Epithelial cell of proximal tubule (primary cell): ENCODE data around the gene PPCS. TPM values are rescaled to one million over a fixed set of nuclear protein-coding genes. Genes with fewer than 3 reads are reported as not detected.
A peak's percentile ranks its signal among the peaks of the same experiment; 100 is the strongest.

Source experiments
- DNase-seq: peaks from one replicate; pipeline ENCODE4 v3.0.0-alpha.2; 2011; ENCODE audit warnings: low read depth
- H3K4me3 ChIP-seq: 2 replicates; pipeline ENCODE4 v1.5.1; 2011; ENCODE audit warnings: low read depth, mild to moderate bottlenecking, low read length
- CTCF ChIP-seq: conservative IDR thresholded peaks from 2 replicates; pipeline ENCODE4 v1.5.1; 2012; ENCODE audit warnings: low read depth, mild to moderate bottlenecking, low read length
- total RNA-seq: library from RNA; depleted of rRNA; stranded (reverse); fragments of >200 nt; gene quantifications from 2 replicates; pipeline ENCODE4 v1.2.3, GENCODE V29; 2015

Gene PPCS
- 75.5 and 80.5 TPM in 2 replicates for total RNA-seq

GRCh38 chr1:42456010-42456753 is at the start of gene PPCS, which contains the start of gene ZMYND12:
Gene PPCS, plus strand, starts transcription at chr1:42456543. Its CDS starts 23 bp downstream, at chr1:42456566.
Gene ZMYND12, minus strand, starts transcription at chr1:42456022. Its CDS starts 25 bp downstream, at chr1:42455997.
- no peak for TF ChIP-seq CTCF
- DNase-seq: peak; percentile 66

GRCh38 chr1:42414551-42415496 is 41.5 kb upstream of the PPCS start:
- no peak for TF ChIP-seq CTCF
- no peak for DNase-seq
- H3K4me3 ChIP-seq: no peak overlapping the region

More at GRCh38 chr1:42456010-42456753, at the start of gene PPCS, which contains the start of gene ZMYND12:
- H3K4me3 ChIP-seq: peak within 1 kb of the TSS; percentile 81

GRCh38 chr1:42417166-42417565 is 39.2 kb upstream of the PPCS start:
- TF ChIP-seq CTCF: no peak
- no peak for DNase-seq
- no peak overlapping the region for H3K4me3 ChIP-seq

GRCh38 chr1:42418516-42418915 is 37.8 kb upstream of the PPCS start:
- no peak for DNase-seq
- no peak overlapping the region for H3K4me3 ChIP-seq
- no peak for TF ChIP-seq CTCF

GRCh38 chr1:42419126-42419821 is 37.1 kb upstream of the PPCS start:
- no peak for DNase-seq
- no peak overlapping the region for H3K4me3 ChIP-seq
- no peak for TF ChIP-seq CTCF

- no peak for TF ChIP-seq CTCF
- H3K4me3 ChIP-seq: no peak overlapping the region
- DNase-seq: no peak
Measured at GRCh38 chr1:42420121-42420520, 36.2 kb upstream of the PPCS start.
